Measurements from ENCODE around the gene PRKCSH. TPM values are rescaled to one million over a fixed set of nuclear protein-coding genes. Genes with fewer than 3 reads are reported as not detected.
"Not testable (repeated sequence)": the region's sequence is repeated elsewhere in the genome, so short reads cannot be mapped to it uniquely, and the experiment has no call there.

PRKCSH gene
- total RNA-seq, 1 donor from 2014 or later: 318 TPM

GRCh38 chr19:11457115-11457514, 21.7 kb downstream of the PRKCSH start:
- DNase-seq (ENCODE audit: low spot score): no peak
- Mint-ChIP-seq H3K36me3 (ENCODE audit: low read depth) (no peaks in the 10 kb centered on the region), H3K4me1 (ENCODE audit: low read depth) (peaks cover 4% of the 10 kb centered on the region)

GRCh38 chr19:11457831-11458230, 22.4 kb downstream of the PRKCSH start:
- DNase-seq (ENCODE audit: low spot score): no peak
- no peak for TF ChIP-seq CTCF (IDR thresholded peaks at IDR 0.05)
- no peak overlapping the region for H3K4me3 Mint-ChIP-seq (ENCODE audit: unreplicated experiment)
- no peaks in the 10 kb centered on the region for H3K9me3 Mint-ChIP-seq (ENCODE audit: low read depth)
- no peaks in the 10 kb centered on the region for H3K4me1 Mint-ChIP-seq (ENCODE audit: low read depth)
- no peaks in the 10 kb centered on the region for H3K36me3 Mint-ChIP-seq (ENCODE audit: low read depth)
- no peak overlapping the region for H3K27ac Mint-ChIP-seq (ENCODE audit: unreplicated experiment)
- peaks cover 4% of the 10 kb centered on the region for H3K27me3 Mint-ChIP-seq (ENCODE audit: low read depth)

More at GRCh38 chr19:11457115-11457514, 21.7 kb downstream of the PRKCSH start:
- Mint-ChIP-seq H3K27me3 (ENCODE audit: low read depth) (peaks cover 4% of the 10 kb centered on the region), H3K4me3 (ENCODE audit: unreplicated experiment) (no peak overlapping the region), H3K9me3 (ENCODE audit: low read depth) (no peaks in the 10 kb centered on the region), H3K27ac (ENCODE audit: unreplicated experiment) (no peak overlapping the region)
- no peak for TF ChIP-seq CTCF (IDR thresholded peaks at IDR 0.05)

- H3K27ac Mint-ChIP-seq (ENCODE audit: unreplicated experiment): no peak overlapping the region
- no peak for DNase-seq (ENCODE audit: low spot score)
- H3K4me1 Mint-ChIP-seq (ENCODE audit: low read depth): no peaks in the 10 kb centered on the region
- no peak for TF ChIP-seq CTCF (IDR thresholded peaks at IDR 0.05)
- H3K4me3 Mint-ChIP-seq (ENCODE audit: unreplicated experiment): no peak overlapping the region
- H3K36me3 Mint-ChIP-seq (ENCODE audit: low read depth): no peaks in the 10 kb centered on the region
- H3K27me3 Mint-ChIP-seq (ENCODE audit: low read depth): peaks cover 4% of the 10 kb centered on the region
- no peaks in the 10 kb centered on the region for H3K9me3 Mint-ChIP-seq (ENCODE audit: low read depth)
These were observed 22.9 kb downstream of the PRKCSH start for GRCh38 chr19:11458236-11458900.

GRCh38 chr19:11458912-11459311, 23.5 kb downstream of the PRKCSH start:
- not testable (repeated sequence) for H3K27ac Mint-ChIP-seq (ENCODE audit: unreplicated experiment); H3K27me3 Mint-ChIP-seq (ENCODE audit: low read depth); H3K4me3 Mint-ChIP-seq (ENCODE audit: unreplicated experiment); H3K36me3 Mint-ChIP-seq (ENCODE audit: low read depth); DNase-seq (ENCODE audit: low spot score); H3K9me3 Mint-ChIP-seq (ENCODE audit: low read depth); H3K4me1 Mint-ChIP-seq (ENCODE audit: low read depth)

- TF ChIP-seq CTCF (IDR thresholded peaks at IDR 0.05): peak; percentile 58
- H3K36me3 Mint-ChIP-seq (ENCODE audit: low read depth): no peaks in the 10 kb centered on the region
- no peak overlapping the region for H3K27ac Mint-ChIP-seq (ENCODE audit: unreplicated experiment)
- no peak overlapping the region for H3K4me3 Mint-ChIP-seq (ENCODE audit: unreplicated experiment)
- no peaks in the 10 kb centered on the region for H3K9me3 Mint-ChIP-seq (ENCODE audit: low read depth)
- no peaks in the 10 kb centered on the region for H3K4me1 Mint-ChIP-seq (ENCODE audit: low read depth)
- H3K27me3 Mint-ChIP-seq (ENCODE audit: low read depth): peaks cover 4% of the 10 kb centered on the region
- DNase-seq (ENCODE audit: low spot score): no peak
These were observed 24.8 kb downstream of the PRKCSH start for GRCh38 chr19:11460207-11460606.

GRCh38 chr19:11461453-11461852, 26.0 kb downstream of the PRKCSH start:
- Mint-ChIP-seq H3K36me3 (ENCODE audit: low read depth) (no peaks in the 10 kb centered on the region), H3K4me1 (ENCODE audit: low read depth) (no peaks in the 10 kb centered on the region), H3K27me3 (ENCODE audit: low read depth) (peaks cover 4% of the 10 kb centered on the region), H3K27ac (ENCODE audit: unreplicated experiment) (no peak overlapping the region), H3K4me3 (ENCODE audit: unreplicated experiment) (no peak overlapping the region), H3K9me3 (ENCODE audit: low read depth) (no peaks in the 10 kb centered on the region)
- no peak for TF ChIP-seq CTCF (IDR thresholded peaks at IDR 0.05)
- DNase-seq (ENCODE audit: low spot score): no peak

Data from chondrocyte (in vitro differentiated cells).